DND-41 (cell line): ENCODE measurements around the gene RTKN2.

Experiments
- ATAC-seq: fragments of 200-7000 bp; cut with Tn5 transposase; 3 replicates; pipeline ENCODE4 v1.9.1; 2021; ENCODE audit warnings: low read depth; ENCODE audit not compliant: insufficient read depth
- DNase-seq: peaks from one replicate; pipeline ENCODE4 v3.0.0-alpha.2; 2020
- H2AFZ ChIP-seq: 2 replicates; pipeline ENCODE4 v1.6.0; 2012; ENCODE audit warnings: low read depth, low read length
- H3K27ac ChIP-seq: 2 replicates; pipeline ENCODE4 v1.5.1; 2012; ENCODE audit warnings: low read length, inconsistent platforms
- H3K27me3 ChIP-seq: fragments of 200-600 bp; sonication (generic); 2 replicates; pipeline ENCODE4 v1.6.0; 2012; ENCODE audit warnings: low read length, mild to moderate bottlenecking, inconsistent platforms; ENCODE audit not compliant: insufficient read depth, poor library complexity
- H3K36me3 ChIP-seq: 2 replicates; pipeline ENCODE4 v1.5.1; 2012; ENCODE audit warnings: low read length, inconsistent platforms; ENCODE audit not compliant: insufficient read depth
- H3K4me1 ChIP-seq: 2 replicates; pipeline ENCODE4 v1.5.1; 2012; ENCODE audit warnings: mild to moderate bottlenecking, low read length; ENCODE audit not compliant: insufficient read depth
- H3K4me2 ChIP-seq: 2 replicates; pipeline ENCODE4 v1.6.0; 2012; ENCODE audit warnings: mild to moderate bottlenecking, moderate library complexity, low read length, inconsistent platforms; ENCODE audit not compliant: insufficient read depth
- H3K4me3 ChIP-seq, 2 experiments: fragments of 200-600 bp in 1 of 2; shearing (Covaris generic) in 1 of 2; 2 replicates each; pipeline ENCODE4 v1.5.1; 2012 to 2016; ENCODE audit warnings: inconsistent platforms in 2 of 2, low read length in 2 of 2, mild to moderate bottlenecking in 2 of 2, low read depth in 1 of 2, moderate library complexity in 1 of 2
- H3K79me2 ChIP-seq: 2 replicates; pipeline ENCODE4 v1.6.0; 2012; ENCODE audit warnings: low read length, inconsistent platforms; ENCODE audit not compliant: insufficient read depth
- H3K9ac ChIP-seq: 2 replicates; pipeline ENCODE4 v1.6.0; 2012; ENCODE audit warnings: low read depth, mild to moderate bottlenecking, inconsistent platforms, low read length, moderate library complexity
- H3K9me3 ChIP-seq: 2 replicates; pipeline ENCODE4 v1.5.1; 2012; ENCODE audit warnings: low read length, moderate library complexity, mild to moderate bottlenecking, inconsistent platforms; ENCODE audit not compliant: insufficient read depth, severe bottlenecking
- H4K20me1 ChIP-seq: 2 replicates; pipeline ENCODE4 v1.6.0; 2012; ENCODE audit warnings: low read length; ENCODE audit not compliant: insufficient read depth
- EZH2 ChIP-seq: IDR thresholded peaks from 3 replicates; pipeline ENCODE4 v1.6.1; 2012; ENCODE audit warnings: borderline replicate concordance, low read depth, mild to moderate bottlenecking, moderate library complexity, low read length, inconsistent platforms; ENCODE audit not compliant: severe bottlenecking
- TF ChIP-seq, protein P1 (sequence below): IDR thresholded peaks from 2 replicates; pipeline ENCODE4 v1.5.1; 2012; ENCODE audit warnings: borderline replicate concordance, low read length, moderate library complexity, mild to moderate bottlenecking; ENCODE audit not compliant: poor library complexity, severe bottlenecking; ENCODE audit errors: extremely low read depth

Gene RTKN2

DNA sequence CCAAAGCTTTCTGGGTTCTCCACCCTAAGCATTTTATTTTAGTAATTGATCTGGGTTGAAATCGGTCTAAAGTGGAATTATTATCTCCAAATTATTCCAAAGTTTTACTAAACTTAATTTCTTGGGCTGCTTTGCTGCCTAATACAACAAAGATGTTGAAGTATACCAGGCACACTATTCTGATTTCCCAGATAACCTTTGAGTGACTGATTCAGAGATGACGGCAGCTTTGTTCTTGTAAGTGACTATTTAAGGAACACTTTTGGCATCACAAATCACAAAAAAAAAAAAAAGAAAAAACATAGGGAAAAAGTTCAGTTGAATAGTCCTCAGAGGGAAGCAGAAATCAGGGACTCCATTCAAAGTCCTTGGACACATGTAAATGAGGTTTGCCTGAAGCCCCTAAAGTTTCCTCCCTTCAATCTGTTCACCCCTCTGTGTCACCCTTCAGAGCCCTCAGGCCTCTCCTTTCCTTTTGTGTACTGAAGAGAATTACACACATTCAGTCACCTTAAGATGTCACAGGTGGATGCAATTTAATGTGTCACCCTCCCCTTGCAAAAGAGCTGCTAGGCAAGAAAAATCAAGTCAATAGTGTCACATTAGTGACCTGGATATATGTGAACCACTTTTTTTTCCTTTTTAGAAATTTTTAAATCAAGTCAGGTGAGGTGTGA is 81.5 kb downstream of the RTKN2 start:
- Histone ChIP-seq H3K27me3 (no peaks in the 10 kb centered on the region), H3K4me2 (no peak overlapping the region), H4K20me1 (no peaks in the 10 kb centered on the region), H3K4me1 (peaks cover 17% of the 10 kb centered on the region), H3K4me3 (no peak overlapping the region), H2AFZ (no peak overlapping the region), H3K79me2 (no peaks in the 10 kb centered on the region), H3K36me3 (no peaks in the 10 kb centered on the region), H3K9ac (no peak overlapping the region), H3K9me3 (no peaks in the 10 kb centered on the region), H3K27ac (no peak overlapping the region)
- no peak for TF ChIP-seq EZH2
- TF ChIP-seq, protein P1, sequence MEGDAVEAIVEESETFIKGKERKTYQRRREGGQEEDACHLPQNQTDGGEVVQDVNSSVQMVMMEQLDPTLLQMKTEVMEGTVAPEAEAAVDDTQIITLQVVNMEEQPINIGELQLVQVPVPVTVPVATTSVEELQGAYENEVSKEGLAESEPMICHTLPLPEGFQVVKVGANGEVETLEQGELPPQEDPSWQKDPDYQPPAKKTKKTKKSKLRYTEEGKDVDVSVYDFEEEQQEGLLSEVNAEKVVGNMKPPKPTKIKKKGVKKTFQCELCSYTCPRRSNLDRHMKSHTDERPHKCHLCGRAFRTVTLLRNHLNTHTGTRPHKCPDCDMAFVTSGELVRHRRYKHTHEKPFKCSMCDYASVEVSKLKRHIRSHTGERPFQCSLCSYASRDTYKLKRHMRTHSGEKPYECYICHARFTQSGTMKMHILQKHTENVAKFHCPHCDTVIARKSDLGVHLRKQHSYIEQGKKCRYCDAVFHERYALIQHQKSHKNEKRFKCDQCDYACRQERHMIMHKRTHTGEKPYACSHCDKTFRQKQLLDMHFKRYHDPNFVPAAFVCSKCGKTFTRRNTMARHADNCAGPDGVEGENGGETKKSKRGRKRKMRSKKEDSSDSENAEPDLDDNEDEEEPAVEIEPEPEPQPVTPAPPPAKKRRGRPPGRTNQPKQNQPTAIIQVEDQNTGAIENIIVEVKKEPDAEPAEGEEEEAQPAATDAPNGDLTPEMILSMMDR, result no peak
- DNase-seq (no peak), ATAC-seq (no peak)

DNA sequence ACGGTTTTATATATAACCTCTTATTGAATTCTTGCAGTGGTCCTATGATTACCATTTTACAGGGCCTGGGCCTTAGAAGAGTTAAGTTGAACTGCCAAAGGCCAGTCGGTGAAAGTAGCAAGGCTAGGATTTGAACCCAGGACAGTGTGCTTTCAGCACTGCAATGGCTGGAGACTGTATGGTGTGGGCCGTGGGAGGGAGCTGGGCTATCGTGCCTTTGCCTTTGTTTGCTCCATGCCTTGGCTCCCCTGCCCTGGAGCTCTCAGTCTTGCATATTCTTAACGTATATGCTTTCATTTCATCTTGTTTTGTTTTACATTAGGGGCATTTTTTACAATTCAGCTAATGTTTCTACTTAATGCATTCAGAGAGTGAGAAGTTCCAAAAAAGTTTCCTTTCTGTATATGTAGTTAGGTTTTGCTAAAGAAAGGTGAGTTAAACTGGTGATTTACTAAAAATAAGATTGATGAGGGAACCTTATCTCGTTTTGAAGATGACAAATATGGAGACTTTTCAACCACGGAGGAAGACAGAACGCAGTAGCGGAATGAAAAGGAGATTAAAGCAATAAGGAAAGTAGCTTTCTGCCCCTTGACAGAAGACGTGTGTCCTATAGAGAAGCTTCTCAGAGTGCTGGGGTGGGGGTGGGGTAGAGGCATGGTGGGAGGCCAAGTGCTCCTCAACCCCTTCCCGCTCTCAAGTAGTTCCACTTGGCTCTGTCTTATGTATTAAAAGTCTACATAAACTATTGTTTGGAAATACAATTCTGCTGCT is 82.5 kb downstream of the RTKN2 start:
- no peak overlapping the region for H3K4me2 ChIP-seq

DNA sequence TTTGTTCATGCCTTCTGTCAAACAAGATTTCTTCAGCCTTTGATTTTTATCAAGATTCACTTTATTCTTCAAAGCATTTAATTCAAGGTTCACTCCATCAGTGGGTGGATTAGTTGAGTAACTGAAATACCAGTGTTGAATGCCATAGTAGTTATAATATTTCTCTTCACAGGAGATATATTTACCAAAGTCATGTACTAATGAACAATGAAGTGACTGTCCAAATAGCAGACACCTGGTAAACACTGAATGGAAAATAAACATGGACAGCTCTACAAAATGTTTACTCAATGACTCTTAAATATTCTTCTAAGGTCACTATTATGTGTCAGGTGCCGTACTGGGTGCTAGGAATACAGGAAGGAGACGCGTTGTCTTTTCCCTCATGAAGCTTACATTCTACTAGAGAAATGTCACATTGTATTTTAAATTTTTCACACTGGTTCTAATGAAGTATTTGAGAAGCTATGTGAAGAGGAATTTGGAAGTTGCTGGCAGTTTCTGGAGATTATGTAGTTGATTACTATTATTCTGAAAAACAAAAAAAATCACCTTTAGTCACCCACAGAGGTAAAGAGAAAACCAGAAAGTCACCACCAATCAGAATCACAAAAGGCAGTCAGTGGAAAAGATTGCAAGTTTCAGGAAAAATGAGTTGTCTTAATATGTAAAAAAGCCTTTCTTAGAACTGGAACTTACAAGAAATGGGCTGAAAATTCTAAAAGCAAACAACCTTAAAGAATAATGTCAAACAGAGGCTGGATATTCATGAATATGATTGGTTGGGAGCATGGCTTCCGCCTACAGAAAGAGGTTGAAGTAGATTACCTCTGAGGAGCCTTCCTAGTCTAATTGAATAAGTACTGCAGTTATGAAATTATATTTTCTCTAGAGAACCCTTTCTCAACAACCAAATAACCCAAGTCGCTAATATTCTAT is 84.5 kb downstream of the RTKN2 start:
- no peak for ATAC-seq

More for the DNA sequence above, 82.5 kb downstream of the RTKN2 start:
- no peaks in the 10 kb centered on the region for H4K20me1 ChIP-seq
- no peak overlapping the region for H3K9ac ChIP-seq
- no peak overlapping the region for H3K27ac ChIP-seq
- no peaks in the 10 kb centered on the region for H3K79me2 ChIP-seq
- TF ChIP-seq, protein P1, result no peak
- TF ChIP-seq EZH2, result no peak
- peaks cover 17% of the 10 kb centered on the region for H3K4me1 ChIP-seq
- no peak overlapping the region for H2AFZ ChIP-seq
- H3K9me3 ChIP-seq, result no peaks in the 10 kb centered on the region
- H3K27me3 ChIP-seq, result no peaks in the 10 kb centered on the region
- ATAC-seq (no peak), DNase-seq (no peak)
- no peaks in the 10 kb centered on the region for H3K36me3 ChIP-seq
- no peak overlapping the region for H3K4me3 ChIP-seq

More for the DNA sequence above, 84.5 kb downstream of the RTKN2 start:
- Histone ChIP-seq H3K4me2 (no peak overlapping the region), H3K4me1 (peaks cover 17% of the 10 kb centered on the region), H3K36me3 (no peaks in the 10 kb centered on the region), H2AFZ (no peak overlapping the region), H3K79me2 (no peaks in the 10 kb centered on the region), H3K27me3 (no peaks in the 10 kb centered on the region), H3K4me3 (no peak overlapping the region), H3K9ac (no peak overlapping the region), H4K20me1 (no peaks in the 10 kb centered on the region), H3K27ac (no peak overlapping the region), H3K9me3 (no peaks in the 10 kb centered on the region)
- no peak for DNase-seq
- TF ChIP-seq, protein P1, result no peak
- TF ChIP-seq EZH2, result no peak
